ENCODE results near the gene OR4D1. TPM values are rescaled to one million over a fixed set of nuclear protein-coding genes. Genes with fewer than 3 reads are reported as not detected.

The OR4D1 gene
- total and polyA plus RNA-seq, 2 of the 13 experiments (the other 11 are each of a cell fraction or from before 2014, with no cell fraction given), result not detected

GRCh38 chr17:58174871-58175270 lies 26.7 kb downstream of the OR4D1 start (continued):
- no peak for TF ChIP-seq CHD4 (IDR thresholded peaks at IDR 0.05; ENCODE audit: borderline replicate concordance, low read length)
- no peak for TF ChIP-seq NCOR1 (IDR thresholded peaks at IDR 0.05; ENCODE audit: borderline replicate concordance, low read length)
- TF ChIP-seq ZNF766 (CRISPR knock-in tag; IDR thresholded peaks at IDR 0.05; ENCODE audit: borderline replicate concordance), result no peak
- TF ChIP-seq ZNF501 (CRISPR knock-in tag; IDR thresholded peaks at IDR 0.05), result no peak
- no peak for TF ChIP-seq SYNCRIP (IDR thresholded peaks at IDR 0.05; ENCODE audit: insufficient read depth, low read depth, low read length)
- peak; percentile 97 for TF ChIP-seq ATF7 (IDR thresholded peaks at IDR 0.05)
- no peak for TF ChIP-seq ATF7 (CRISPR knock-in tag; IDR thresholded peaks at IDR 0.05)
- TF ChIP-seq CREBL2 (CRISPR knock-in tag; IDR thresholded peaks at IDR 0.05; ENCODE audit: borderline replicate concordance), result no peak

- DNase-seq (ENCODE audit: low spot score) (no peak), FAIRE-seq (no peak), ATAC-seq (no peak)
- in situ Hi-C loops (cut with HindIII; ENCODE audit: extremely low pct_ligation_motif_present, low pct_unique_long_range_greater_than_20kb) (no loop called here), intact Hi-C loops (cut with micrococcal nuclease; ENCODE audit: unreplicated experiment) (no loop called here)
- Histone ChIP-seq H3K4me3 (replicated peaks in 1 of 3; ENCODE audit: insufficient read depth in 1 of 3, low read depth in 2 of 3, low read length in 3 of 3) (no peak overlapping the region), H3K36me3 (replicated peaks in 1 of 2; ENCODE audit: control insufficient read depth in 1 of 2, insufficient read depth in 2 of 2, low read length in 2 of 2) (no peaks in the 10 kb centered on the region), H2AFZ (ENCODE audit: low read length) (no peak overlapping the region), H3K27ac (ENCODE audit: extremely low read length, insufficient read depth, low read length) (no peak overlapping the region), H3K9me3 (ENCODE audit: low read length) (no peaks in the 10 kb centered on the region), H3K79me2 (ENCODE audit: insufficient read depth, low read length) (no peaks in the 10 kb centered on the region), H3K4me2 (ENCODE audit: low read depth, low read length) (no peak overlapping the region), H3K27me3 (ENCODE audit: control insufficient read depth in 1 of 2, insufficient read depth in 2 of 2, low read length in 2 of 2) (peaks cover 0 to 12% of the 10 kb centered on the region in 2 experiments; a peak in 4 of 5 replicates), H4K20me1 (ENCODE audit: insufficient read depth, low read length) (no peaks in the 10 kb centered on the region), H3K9ac (ENCODE audit: insufficient read depth, low read depth, low read length) (no peak overlapping the region), H3K4me1 (ENCODE audit: insufficient read depth, low read length) (no peaks in the 10 kb centered on the region)
- TF ChIP-seq ERF (CRISPR knock-in tag; IDR thresholded peaks at IDR 0.05) (no peak), MIER2 (CRISPR knock-in tag; IDR thresholded peaks at IDR 0.05) (peak; percentile 93), ZNF543 (CRISPR knock-in tag; IDR thresholded peaks at IDR 0.05) (no peak), TFDP2 (CRISPR knock-in tag; IDR thresholded peaks at IDR 0.05) (no peak), EHMT2 (IDR thresholded peaks at IDR 0.05; ENCODE audit: borderline replicate concordance, low read depth, low read length) (peak; percentile 79), ZNF160 (CRISPR knock-in tag; IDR thresholded peaks at IDR 0.05) (no peak), ELF1 (CRISPR knock-in tag; IDR thresholded peaks at IDR 0.05) (no peak), REST (IDR thresholded peaks at IDR 0.05; ENCODE audit: borderline replicate concordance in 1 of 2, low read depth in 1 of 2, low read length in 2 of 2) (peak; percentile 54 to 95), TBX3 (IDR thresholded peaks at IDR 0.05; ENCODE audit: borderline replicate concordance) (no peak)
- BruUV-seq (replicated peaks), result no TSS peak
- POLR2A ChIA-PET, result no interaction called here
- CTCF ChIA-PET (ENCODE audit: low intra/inter-chr PET ratio, low total read pairs), result no interaction called here
- WGBS (ENCODE audit: low lambda C conversion rate), result 20% methylated on average over 7 of the region's 7 CpGs
These were observed 28.0 kb downstream of the OR4D1 start for GRCh38 chr17:58176200-58176599.

All from HepG2 (cell line).